Psoas muscle (tissue), 8 donors: ENCODE results near the gene FRMD6. TPM values are rescaled to one million over a fixed set of nuclear protein-coding genes. Genes with fewer than 3 reads are reported as not detected.

Experiments
- ATAC-seq, 4 donors: fragments of 200-7000 bp; cut with Tn5 transposase; one replicate each; pipeline ENCODE4 v1.9.1; 2020; ENCODE audit warnings: moderate library complexity in 3 of 4, mild to moderate bottlenecking in 2 of 4
- DNase-seq, 2 donors: peaks; one replicate each; pipeline ENCODE4 v3.0.0-alpha.2; 2020
- H3K27ac ChIP-seq: fragments of 200-600 bp; one replicate; pipeline ENCODE4 v1.8.0; 2022
- H3K27me3 ChIP-seq, 3 donors: fragments of 200-600 bp in 1 of 3; one replicate each; pipeline versions ENCODE4 v1.6.1 to v1.8.0; 2013 to 2022; ENCODE audit warnings: low read length in 2 of 3, mild to moderate bottlenecking in 2 of 3, moderate library complexity in 1 of 3; ENCODE audit not compliant: insufficient read depth in 3 of 3
- H3K36me3 ChIP-seq, 2 donors: fragments of 200-600 bp in 1 of 2; one replicate each; pipeline versions ENCODE4 v1.6.1 to v1.8.0; 2013 to 2022; ENCODE audit warnings: low read depth in 1 of 2, mild to moderate bottlenecking in 1 of 2, moderate library complexity in 1 of 2; ENCODE audit not compliant: insufficient read depth in 1 of 2
- H3K4me1 ChIP-seq: fragments of 200-600 bp; one replicate; pipeline ENCODE4 v1.8.0; 2022
- H3K4me3 ChIP-seq: fragments of 200-600 bp; one replicate; pipeline ENCODE4 v1.8.0; 2022; ENCODE audit warnings: mild to moderate bottlenecking
- H3K9me3 ChIP-seq: fragments of 200-600 bp; one replicate; pipeline ENCODE4 v1.8.0; 2022
- CTCF ChIP-seq: fragments of 200-600 bp; IDR thresholded peaks from one replicate; pipeline ENCODE4 v1.8.0; 2022; ENCODE audit warnings: antibody characterized with exemption
- WGBS, 3 donors: extraction: QIAGEN DNeasy Blood & Tissue Kit; methylation state at CpG; one replicate each; pipeline versions ENCODE4 v1.1.6 to v1.1.7; 2013; 5-methylcytosine and 5-hydroxymethylcytosine counted together
- intact Hi-C, 2 donors: fragments of 100-400 bp; cut with DNase I; formaldehyde crosslinking; loops; one replicate each; pipeline versions ENCODE4 v1.11.0 to v1.14.2; 2022
- polyA plus RNA-seq, 3 donors: library from polyadenylated mRNA; stranded (reverse); fragments of 200-250 nt; gene quantifications; one replicate each; pipeline ENCODE4 v1.2.3, GENCODE V29; 2013
- total RNA-seq, 4 donors: library from RNA; stranded (reverse); fragmentation: NEBNext Ultra II Directional in 2 of 4; extraction: Animal tissue kit (Norgen Biotek cat#: 25700) in 2 of 4; gene quantifications; one replicate each; pipeline versions ENCODE4 v1.2.1 to v1.2.4, GENCODE V29; 2021 to 2023
- donor health status: healthy with polysubstance abuse.
- donor health status: DM: no; HTN: no; CAD: no; lungs with moderate emphysema.
- donor health status: Bipolar disorder and iron deficiency.
- donor health status: healthy.
- donor health status: DM: yes; HTN: yes; CAD: no.
- donor health status: DM: no; HTN: no; CAD: no.
- donor health status: DM: no; HTN: no; CAD: no.
- donor health status: DM: yes; HTN: yes; CAD: no.

The FRMD6 gene
- total and polyA plus RNA-seq, 7 donors: 2.5 to 9.8 (median 5.0) TPM

- Histone ChIP-seq H3K36me3 (peaks cover 13 to 74% of the 10 kb centered on the region in 2 donors), H3K4me3 (no peak overlapping the region), H3K4me1 (no peaks in the 10 kb centered on the region), H3K9me3 (no peaks in the 10 kb centered on the region), H3K27ac (no peak overlapping the region), H3K27me3 (no peaks in the 10 kb centered on the region)
- no peak for TF ChIP-seq CTCF
- intact Hi-C loops: no loop called here
- no peak for DNase-seq
- peak in 2 of 4 donors; percentile 39 to 61 for ATAC-seq
- WGBS, 3 donors: 51 to 75% (median 68%) methylated on average over 3 of the region's 3 CpGs
Observed at GRCh38 chr14:51724650-51725049, 72.9 kb downstream of the FRMD6 start.

- ATAC-seq: peak in 1 of 4 donors; percentile 7
- TF ChIP-seq CTCF: no peak
- Histone ChIP-seq H3K9me3 (no peaks in the 10 kb centered on the region), H3K4me3 (no peak overlapping the region), H3K36me3 (peaks cover 13 to 73% of the 10 kb centered on the region in 2 donors), H3K4me1 (no peaks in the 10 kb centered on the region), H3K27ac (no peak overlapping the region), H3K27me3 (no peaks in the 10 kb centered on the region)
- DNase-seq: no peak
- intact Hi-C loops: no loop called here
- WGBS, 3 donors: 43 to 69% (median 49%) methylated on average over 3 of the region's 3 CpGs
Observed at GRCh38 chr14:51725061-51725460, 73.4 kb downstream of the FRMD6 start.

GRCh38 chr14:51726166-51726899, 74.6 kb downstream of the FRMD6 start:
- TF ChIP-seq CTCF: no peak
- ATAC-seq (no peak), DNase-seq (no peak)
- WGBS, 3 donors: 83 to 92% (median 86%) methylated on average over 2 of the region's 2 CpGs
- Histone ChIP-seq H3K27ac (no peak overlapping the region), H3K9me3 (no peaks in the 10 kb centered on the region), H3K36me3 (peaks cover 7 to 63% of the 10 kb centered on the region in 2 donors), H3K4me3 (no peak overlapping the region), H3K27me3 (no peaks in the 10 kb centered on the region), H3K4me1 (no peaks in the 10 kb centered on the region)
- intact Hi-C loops: no loop called here

DNA sequence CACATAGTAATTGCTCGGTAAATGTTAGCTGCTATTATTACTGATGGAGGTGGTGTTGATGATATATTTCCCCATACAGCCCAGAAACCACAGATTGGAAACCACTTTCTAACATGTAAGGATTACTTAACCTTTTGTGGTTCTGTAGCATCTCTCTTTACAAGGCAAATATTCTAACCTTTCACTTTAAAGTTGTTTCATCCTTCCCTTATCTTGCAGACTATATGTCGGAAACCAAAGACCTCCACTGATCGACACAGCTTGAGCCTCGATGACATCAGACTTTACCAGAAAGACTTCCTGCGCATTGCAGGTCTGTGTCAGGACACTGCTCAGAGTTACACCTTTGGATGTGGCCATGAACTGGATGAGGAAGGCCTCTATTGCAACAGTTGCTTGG, 75.8 kb downstream of the FRMD6 start:
- Histone ChIP-seq H3K9me3 (no peaks in the 10 kb centered on the region), H3K36me3 (peaks cover 2 to 55% of the 10 kb centered on the region in 2 donors), H3K27ac (no peak overlapping the region), H3K4me1 (no peaks in the 10 kb centered on the region), H3K4me3 (no peak overlapping the region), H3K27me3 (no peaks in the 10 kb centered on the region)
- WGBS, 3 donors: 87 to 93% (median 89%) methylated on average over 5 of the region's 5 CpGs
- no peak for TF ChIP-seq CTCF
- intact Hi-C loops: no loop called here
- no peak for DNase-seq
- no peak for ATAC-seq

DNA sequence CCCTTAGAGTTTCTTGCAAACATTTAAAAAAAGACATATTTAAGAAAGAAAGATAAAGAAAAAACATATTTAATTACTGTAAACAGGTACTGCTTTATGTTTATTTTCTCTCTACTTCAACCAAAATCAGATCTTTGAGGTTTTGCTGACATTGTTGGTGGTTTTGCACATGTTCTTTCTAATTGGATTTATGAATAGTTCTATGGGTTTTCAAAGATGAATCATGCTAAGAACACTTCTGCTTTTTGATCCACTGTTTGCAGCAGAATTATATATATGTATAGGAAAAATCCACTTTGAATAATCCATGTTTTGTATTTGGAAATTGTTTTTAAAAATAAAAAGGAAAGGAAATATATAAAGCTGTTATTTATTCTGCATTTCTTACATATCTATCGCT, 78.4 kb downstream of the FRMD6 start:
- no peak for TF ChIP-seq CTCF
- WGBS, 3 donors: 93 to 98% (median 98%) methylated on average over 1 of the region's 1 CpG
- no peaks in the 10 kb centered on the region for H3K9me3 ChIP-seq
- peaks cover 2 to 45% of the 10 kb centered on the region in 2 donors for H3K36me3 ChIP-seq
- intact Hi-C loops: no loop called here
- H3K27me3 ChIP-seq: no peaks in the 10 kb centered on the region
- ATAC-seq: no peak
- H3K4me3 ChIP-seq: no peak overlapping the region
- H3K27ac ChIP-seq: no peak overlapping the region
- DNase-seq: no peak
- no peaks in the 10 kb centered on the region for H3K4me1 ChIP-seq
